GM12878 (cell line): ENCODE results near the gene F3. TPM values are rescaled to one million over a fixed set of nuclear protein-coding genes. Genes with fewer than 3 reads are reported as not detected.

ENCODE experiments used
- ATAC-seq: fragments of 200-7000 bp; cut with Tn5 transposase; 3 replicates; pipeline ENCODE4 v1.9.1; 2020; ENCODE audit warnings: mild to moderate bottlenecking, moderate library complexity
- BruUV-seq: library from RNA; stranded (reverse); fragments of 400-500 nt; replicated peaks from 2 replicates; lab custom pipeline; 2021; lab: Mats Ljungman, UMichigan
- CTCF ChIA-PET: fragments of 300-600 bp; sonication (Branson Sonifier 250); formaldehyde crosslinking; extraction: SDS; loops from one replicate; lab custom pipeline; 2021; ENCODE audit warnings: inconsistent platforms; lab: Yijun Ruan, JAX
- POLR2A ChIA-PET: fragments of 350-600 bp; formaldehyde crosslinking; extraction: SDS; loops from one replicate; lab custom pipeline; 2021; ENCODE audit warnings: inconsistent platforms; lab: Charles Lee
- RAD21 ChIA-PET: fragments of 300-600 bp; sonication (Branson Sonifier 250); formaldehyde crosslinking; loops from one replicate; lab custom pipeline; 2023; ENCODE audit warnings: antibody characterized with exemption; ENCODE audit not compliant: unreplicated experiment; lab: Charles Lee
- SMC1A ChIA-PET: fragments of 300-600 bp; sonication (Branson Sonifier 250); formaldehyde crosslinking; loops from one replicate; lab custom pipeline; 2023; ENCODE audit not compliant: unreplicated experiment, uncharacterized antibody; lab: Charles Lee
- DNase-seq: peaks from one replicate; pipeline ENCODE4 v3.0.0-alpha.2; 2011; ENCODE audit warnings: low read depth, low spot score
- FAIRE-seq: peaks from 3 replicates; lab custom pipeline; 2011; peaks lifted over from hg19 to GRCh38; lab: Jason Lieb, UNC
- H2AFZ ChIP-seq: 2 replicates; pipeline ENCODE4 v1.6.0; 2011; ENCODE audit warnings: low read depth, low read length, control low read depth; ENCODE audit not compliant: control insufficient read depth
- H3K27ac ChIP-seq: 2 replicates; pipeline ENCODE4 v1.5.1; 2011; ENCODE audit warnings: control low read depth; ENCODE audit not compliant: control insufficient read depth, insufficient read depth
- H3K27me3 ChIP-seq, 2 experiments: replicated peaks in 1 of 2; 2 replicates each; pipeline versions ENCODE4 v1.6.0 to v1.6.1; 2011; ENCODE audit warnings: low read length in 1 of 2; ENCODE audit not compliant: control insufficient read depth in 2 of 2, insufficient read depth in 2 of 2
- H3K36me3 ChIP-seq, 2 experiments: 2 replicates each; pipeline ENCODE4 v1.5.1; 2011; ENCODE audit warnings: low read length in 1 of 2; ENCODE audit not compliant: control insufficient read depth in 2 of 2, insufficient read depth in 2 of 2
- H3K4me1 ChIP-seq: 2 replicates; pipeline ENCODE4 v1.6.1; 2011; ENCODE audit warnings: mild to moderate bottlenecking, low read length, moderate library complexity, mixed read lengths; ENCODE audit not compliant: control insufficient read depth, insufficient read depth
- H3K4me2 ChIP-seq: 2 replicates; pipeline ENCODE4 v1.6.0; 2011; ENCODE audit warnings: control low read depth; ENCODE audit not compliant: control insufficient read depth, insufficient read depth
- H3K4me3 ChIP-seq: fragments of 200-600 bp; sonication (generic); 2 replicates; pipeline ENCODE4 v1.5.1; 2016
- H3K79me2 ChIP-seq: 2 replicates; pipeline ENCODE4 v1.6.0; 2011; ENCODE audit warnings: low read length; ENCODE audit not compliant: control insufficient read depth, insufficient read depth
- H3K9ac ChIP-seq: 2 replicates; pipeline ENCODE4 v1.8.0; 2011; ENCODE audit warnings: low read length, control low read depth, mixed read lengths; ENCODE audit not compliant: control insufficient read depth, insufficient read depth
- H3K9me3 ChIP-seq: replicated peaks from 3 replicates; pipeline ENCODE4 v1.5.1; 2011; ENCODE audit warnings: mild to moderate bottlenecking, low read length; ENCODE audit not compliant: control insufficient read depth, insufficient read depth
- H4K20me1 ChIP-seq: 2 replicates; pipeline ENCODE4 v1.6.0; 2011; ENCODE audit not compliant: control insufficient read depth, insufficient read depth
- ATF3 ChIP-seq: IDR thresholded peaks from 2 replicates; pipeline ENCODE4 v1.6.1; 2011; ENCODE audit warnings: low read depth, mild to moderate bottlenecking, low read length, moderate library complexity, borderline replicate concordance; ENCODE audit errors: extremely low read depth
- BRCA1 ChIP-seq: IDR thresholded peaks from 2 replicates; pipeline ENCODE4 v1.6.1; 2011; ENCODE audit warnings: low read depth, low read length, improper control_type of control experiment
- CBX3 ChIP-seq: fragments of 200-600 bp; sonication (generic); IDR thresholded peaks from 2 replicates; pipeline ENCODE4 v1.6.1; 2016; ENCODE audit warnings: low read depth, borderline replicate concordance
- CTCF ChIP-seq, 3 experiments: IDR thresholded peaks in 2 of 3; conservative IDR thresholded peaks in 1 of 3; 2 replicates each; pipeline ENCODE4 v1.5.1; 2011; ENCODE audit warnings: low read depth in 3 of 3, low read length in 3 of 3, mild to moderate bottlenecking in 3 of 3, control low read depth in 2 of 3, moderate library complexity in 2 of 3, inconsistent platforms in 1 of 3, mixed read lengths in 1 of 3; ENCODE audit not compliant: control insufficient read depth in 2 of 3, insufficient read depth in 1 of 3; ENCODE audit errors: extremely low read depth in 1 of 3
- ETV6 ChIP-seq, 2 experiments: fragments of 450-650 bp in 1 of 2; IDR thresholded peaks in 1 of 2; conservative IDR thresholded peaks in 1 of 2; 2 replicates each; pipeline ENCODE4 v1.6.1; 2014; ENCODE audit warnings: antibody characterized with exemption in 1 of 2, borderline replicate concordance in 1 of 2, low read depth in 1 of 2, mild to moderate bottlenecking in 1 of 2, moderate library complexity in 1 of 2
- HSF1 ChIP-seq: fragments of 150-350 bp; IDR thresholded peaks from 2 replicates; pipeline ENCODE4 v1.6.1; 2014; ENCODE audit warnings: mild to moderate bottlenecking, low read depth, low read length
- MLLT1 ChIP-seq: fragments of 450-650 bp; IDR thresholded peaks from 2 replicates; pipeline ENCODE4 v1.6.1; 2016; ENCODE audit warnings: mild to moderate bottlenecking
- NR2F1 ChIP-seq: fragments of 450-650 bp; conservative IDR thresholded peaks from 2 replicates; pipeline ENCODE4 v1.6.1; 2017; ENCODE audit warnings: mild to moderate bottlenecking
- POLR2AphosphoS2 ChIP-seq: IDR thresholded peaks from 2 replicates; pipeline ENCODE4 v1.6.1; 2011; ENCODE audit warnings: low read depth, mild to moderate bottlenecking, low read length, improper control_type of control experiment, moderate library complexity
- RFX5 ChIP-seq: IDR thresholded peaks from 2 replicates; pipeline ENCODE4 v1.6.1; 2011; ENCODE audit warnings: low read depth, low read length, improper control_type of control experiment
- TCF12 ChIP-seq: IDR thresholded peaks from 2 replicates; pipeline ENCODE4 v1.6.1; 2011; ENCODE audit warnings: low read depth, mild to moderate bottlenecking, low read length
- WGBS: methylation state at CpG from one replicate; pipeline ENCODE4 v1.1.6; 2016; ENCODE audit warnings: low lambda C conversion rate; ENCODE audit not compliant: insufficient replicate concordance, insufficient coverage; ENCODE audit errors: missing lambda C conversion rate; 5-methylcytosine and 5-hydroxymethylcytosine counted together
- in situ Hi-C: fragments of 300-500 bp; cut with MboI; formaldehyde crosslinking; loops from 9 replicates; pipeline ENCODE4 v1.14.3; 2018; ENCODE audit warnings: mixed read lengths
- intact Hi-C: fragments of 100-400 bp; cut with micrococcal nuclease; formaldehyde crosslinking; loops from one replicate; pipeline ENCODE4 v1.14.2; 2022; ENCODE audit not compliant: unreplicated experiment
- polyA plus RNA-seq, 11 experiments: library from polyadenylated mRNA; depleted of rRNA in 4 of 11; unstranded in 6 of 11; stranded (reverse) in 5 of 11; fragments of >200 nt; fragmentation: Nextera tagmentation in 4 of 11; fragmentation: Illumina TruSeq in 1 of 11; extraction: Ambion mirVana in 4 of 11; extraction: Trizol in 1 of 11; gene quantifications; 1 replicate in 1 of 11; 2 replicates in 10 of 11; pipeline versions ENCODE4 v1.2.1 to v1.2.3, GENCODE V29; 2011 to 2016; ENCODE audit warnings: inconsistent platforms in 2 of 11, missing spikeins in 2 of 11, low read depth in 1 of 11
- total RNA-seq, 4 experiments: library from RNA; depleted of rRNA in 3 of 4; stranded (reverse); fragments of >200 nt in 3 of 4; fragmentation: Illumina TruSeq in 1 of 4; extraction: Trizol in 1 of 4; gene quantifications; 2 replicates each; pipeline versions ENCODE4 v1.2.1 to v1.2.3, GENCODE V29; 2013 to 2021

F3 gene
- total and polyA plus RNA-seq, 10 of the 15 experiments (the other 5 are each of a cell fraction or from before 2014, with no cell fraction given), result 0.18 to 0.33 TPM; not detected in 8

- FAIRE-seq (no peak), ATAC-seq (no peak), DNase-seq (no peak)
- Histone ChIP-seq H4K20me1 (no peaks in the 10 kb centered on the region), H3K9me3 (no peaks in the 10 kb centered on the region), H3K27me3 (no peaks in the 10 kb centered on the region), H3K79me2 (no peaks in the 10 kb centered on the region), H3K27ac (no peak overlapping the region), H2AFZ (no peak overlapping the region), H3K4me1 (no peaks in the 10 kb centered on the region), H3K9ac (no peak overlapping the region), H3K4me2 (no peak overlapping the region), H3K36me3 (peaks cover 0 to 7% of the 10 kb centered on the region in 2 experiments; a peak in 3 of 4 replicates), H3K4me3 (no peak overlapping the region)
- in situ Hi-C loops (no loop called here), intact Hi-C loops (no loop called here)
- BruUV-seq, result no TSS peak
- ChIA-PET SMC1A (interaction anchor here (1.0 kb wide), 1 partner anchor 12 kb away, joined by 3 read pairs; no protein-coding TSS in a partner anchor), RAD21 (interaction anchor here (0.7 kb wide), 1 partner anchor 77 kb away, joined by 3 read pairs; no protein-coding TSS in a partner anchor), CTCF (interaction anchor here (1.7 to 4.9 kb wide), 3 partner anchors 13 to 304 kb away, joined by 4 to 27 read pairs (median 10); no protein-coding TSS in a partner anchor), POLR2A (no interaction called here)
- WGBS, result 82% methylated on average over 4 of the region's 4 CpGs
- TF ChIP-seq ETV6 (conservative IDR thresholded peaks at IDR 0.05 in 1 of 2, IDR thresholded peaks at IDR 0.05 in 1 of 2; ENCODE audit: borderline replicate concordance in 1 of 2, low read depth in 1 of 2), result no peak
- TF ChIP-seq BRCA1, result no peak
- no peak for TF ChIP-seq POLR2AphosphoS2
- TF ChIP-seq TCF12, result no peak
- no peak for TF ChIP-seq CTCF (IDR thresholded peaks at IDR 0.05 in 2 of 3, conservative IDR thresholded peaks at IDR 0.05 in 1 of 3; ENCODE audit: control insufficient read depth in 2 of 3, extremely low read depth in 1 of 3, insufficient read depth in 1 of 3, low read depth in 3 of 3, low read length in 3 of 3)
- TF ChIP-seq RFX5, result no peak
- no peak for TF ChIP-seq ATF3
- no peak for TF ChIP-seq HSF1
- TF ChIP-seq NR2F1, result no peak
- no peak for TF ChIP-seq MLLT1
- no peak for TF ChIP-seq CBX3
Measured at GRCh38 chr1:94501935-94502334, 39.6 kb downstream of the F3 start.
